NCI-H2081 treated with DMSO at 0.1 percent for 48 hours (cell line): Measurements from ENCODE around the gene ATF7IP2.
"Not testable (repeated sequence)": the region's sequence is repeated elsewhere in the genome, so short reads cannot be mapped to it uniquely, and the experiment has no call there.

Experiments
- DNase-seq: peaks from one replicate; lab custom pipeline; 2025; lab: John Stamatoyannopoulos, UW

Gene ATF7IP2

GRCh38 chr16:10373556-10373955, 12.3 kb upstream of the ATF7IP2 start:
- no peak for DNase-seq

GRCh38 chr16:10376229-10376628, 9.6 kb upstream of the ATF7IP2 start:
- no peak for DNase-seq

- no peak for DNase-seq
Observed at GRCh38 chr16:10383626-10384025, 2.2 kb upstream of the ATF7IP2 start.

GRCh38 chr16:10386517-10387100, 748 bp downstream of the ATF7IP2 start:
- no peak for DNase-seq

GRCh38 chr16:10387188-10387617, 1.3 kb downstream of the ATF7IP2 start:
- DNase-seq: no peak

DNA sequence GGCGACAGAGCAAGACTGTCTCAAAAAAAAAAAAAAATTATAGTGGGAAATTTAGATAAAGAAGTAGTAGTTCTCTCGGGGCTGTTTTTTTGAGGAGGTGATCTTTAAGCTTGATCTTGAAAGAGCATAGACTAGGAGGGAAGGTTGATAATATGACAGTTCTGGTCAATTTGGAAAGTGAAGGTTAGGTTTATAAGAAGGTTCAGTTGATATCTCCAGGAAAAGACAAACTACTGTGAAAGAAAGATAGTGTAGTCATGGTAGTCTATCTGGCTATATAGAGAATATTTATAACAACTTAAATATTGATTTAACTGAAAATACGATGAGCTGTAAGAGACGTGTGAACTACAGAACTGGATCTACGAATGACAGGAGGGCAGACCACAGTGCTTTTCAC, 3.1 kb downstream of the ATF7IP2 start:
- no peak for DNase-seq

GRCh38 chr16:10390330-10390729, 4.5 kb downstream of the ATF7IP2 start:
- no peak for DNase-seq

- no peak for DNase-seq
Observed at GRCh38 chr16:10390867-10391266, 5.0 kb downstream of the ATF7IP2 start.

GRCh38 chr16:10391339-10391738, 5.5 kb downstream of the ATF7IP2 start:
- no peak for DNase-seq

- no peak for DNase-seq
Observed at GRCh38 chr16:10402975-10403374, 17.1 kb downstream of the ATF7IP2 start.

- DNase-seq: no peak
Observed at GRCh38 chr16:10405386-10405939, 19.6 kb downstream of the ATF7IP2 start.

DNA sequence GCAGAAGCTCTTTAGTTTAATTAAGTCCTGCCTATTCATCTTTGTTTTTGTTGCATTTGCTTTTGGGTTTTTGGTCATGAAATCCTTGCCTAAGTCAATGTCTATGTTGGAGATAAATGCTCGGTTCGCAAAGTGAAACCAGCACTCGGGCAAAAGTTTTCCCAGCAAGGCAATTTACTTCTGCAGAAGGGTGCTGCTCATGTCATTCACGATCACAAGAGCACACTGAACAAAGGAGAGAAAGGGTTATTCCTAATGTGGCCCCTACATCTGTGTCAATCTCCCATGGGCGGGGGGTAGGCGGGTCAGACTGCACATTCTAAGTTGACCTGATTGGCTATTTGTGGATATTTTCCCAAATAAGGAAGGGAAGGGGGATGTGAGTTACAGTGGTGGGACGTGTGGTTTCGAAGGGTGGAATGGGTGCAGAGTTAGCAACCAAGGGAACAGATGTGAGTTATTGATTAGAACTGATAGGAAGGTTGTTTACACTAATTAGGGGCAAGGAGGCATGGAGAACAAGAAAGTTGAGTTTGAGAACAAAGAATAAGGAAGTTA, 23.0 kb downstream of the ATF7IP2 start:
- no peak for DNase-seq

DNA sequence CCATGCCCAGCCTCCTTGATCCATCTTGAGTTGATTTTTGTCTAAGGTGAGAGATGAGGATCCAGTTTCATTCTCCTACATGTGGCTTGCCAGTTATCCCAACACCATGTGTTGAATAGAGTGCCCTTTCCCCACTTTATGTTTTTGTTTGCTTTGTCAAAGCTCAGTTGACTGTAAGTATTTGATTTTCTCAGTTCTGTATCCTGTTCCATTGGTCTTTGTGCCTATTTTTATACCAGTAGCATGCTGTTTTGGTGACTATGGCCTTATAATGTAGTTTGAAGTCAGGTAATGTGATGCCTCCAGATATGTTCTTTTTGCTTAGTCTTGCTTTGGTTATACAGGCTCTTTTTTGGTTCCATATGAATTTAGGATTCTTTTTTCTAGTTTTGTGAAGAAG, 23.9 kb downstream of the ATF7IP2 start:
- DNase-seq: not testable (repeated sequence)

DNA sequence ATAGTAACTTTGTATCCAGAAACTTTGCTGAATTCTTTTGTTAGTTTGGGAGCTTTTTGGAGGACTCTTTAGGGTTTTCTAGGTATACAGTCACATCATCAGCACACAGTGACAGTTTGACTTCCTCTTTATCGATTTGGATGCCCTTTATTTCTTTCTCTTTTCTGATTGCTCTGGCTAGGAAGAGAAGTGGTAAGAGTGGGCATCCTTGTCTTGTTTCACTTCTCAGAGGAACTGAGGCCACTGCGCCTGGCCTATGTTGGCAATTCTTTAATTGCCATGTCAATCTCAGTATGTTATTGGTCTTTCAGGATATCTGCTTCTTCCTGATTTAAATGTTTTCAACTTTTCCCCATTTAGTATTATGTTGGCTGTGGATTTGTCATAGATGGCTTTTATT, 24.6 kb downstream of the ATF7IP2 start:
- no peak for DNase-seq

GRCh38 chr16:10412935-10413601, 27.2 kb downstream of the ATF7IP2 start:
- DNase-seq: no peak

DNA sequence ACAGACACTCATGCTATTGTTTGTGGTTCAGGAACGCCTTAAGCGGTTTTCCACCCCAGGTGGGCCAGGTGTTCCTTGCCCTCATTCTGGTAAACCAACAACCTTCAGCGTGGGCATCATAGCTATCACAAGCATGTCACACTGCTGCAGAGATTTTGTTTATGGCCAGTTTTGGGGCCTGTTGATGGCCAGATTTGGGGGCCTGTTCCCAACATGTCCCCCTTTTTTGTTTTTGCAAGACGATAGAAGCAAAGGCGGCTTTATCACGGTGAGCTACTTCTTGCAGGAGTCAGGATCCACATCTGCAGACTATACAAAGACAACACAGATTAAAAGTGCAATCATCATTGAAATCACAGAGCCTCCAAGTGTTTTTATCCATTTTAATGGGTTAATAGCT, 32.3 kb downstream of the ATF7IP2 start:
- DNase-seq: not testable (repeated sequence)

DNA sequence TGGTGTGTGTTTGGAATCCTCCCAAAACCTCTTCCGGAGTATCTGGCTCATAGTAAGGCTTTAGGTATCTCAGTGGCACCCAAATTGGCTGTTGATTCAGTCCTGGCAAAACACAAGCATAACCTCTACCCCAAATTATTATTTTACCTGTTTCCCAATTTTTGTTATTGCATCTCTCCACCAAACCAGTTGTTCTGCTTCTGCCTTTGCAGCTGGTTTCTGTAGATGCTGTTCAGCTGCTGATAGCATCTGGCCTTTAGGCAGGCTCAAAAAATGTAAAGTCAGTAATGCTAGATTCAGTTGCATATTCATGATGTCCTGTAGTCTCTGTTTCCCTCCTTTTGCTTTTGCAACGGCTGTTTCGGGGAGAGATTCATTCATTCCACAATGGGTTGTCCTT, 33.8 kb downstream of the ATF7IP2 start:
- no peak for DNase-seq

GRCh38 chr16:10421596-10421995, 35.7 kb downstream of the ATF7IP2 start:
- DNase-seq: no peak

DNA sequence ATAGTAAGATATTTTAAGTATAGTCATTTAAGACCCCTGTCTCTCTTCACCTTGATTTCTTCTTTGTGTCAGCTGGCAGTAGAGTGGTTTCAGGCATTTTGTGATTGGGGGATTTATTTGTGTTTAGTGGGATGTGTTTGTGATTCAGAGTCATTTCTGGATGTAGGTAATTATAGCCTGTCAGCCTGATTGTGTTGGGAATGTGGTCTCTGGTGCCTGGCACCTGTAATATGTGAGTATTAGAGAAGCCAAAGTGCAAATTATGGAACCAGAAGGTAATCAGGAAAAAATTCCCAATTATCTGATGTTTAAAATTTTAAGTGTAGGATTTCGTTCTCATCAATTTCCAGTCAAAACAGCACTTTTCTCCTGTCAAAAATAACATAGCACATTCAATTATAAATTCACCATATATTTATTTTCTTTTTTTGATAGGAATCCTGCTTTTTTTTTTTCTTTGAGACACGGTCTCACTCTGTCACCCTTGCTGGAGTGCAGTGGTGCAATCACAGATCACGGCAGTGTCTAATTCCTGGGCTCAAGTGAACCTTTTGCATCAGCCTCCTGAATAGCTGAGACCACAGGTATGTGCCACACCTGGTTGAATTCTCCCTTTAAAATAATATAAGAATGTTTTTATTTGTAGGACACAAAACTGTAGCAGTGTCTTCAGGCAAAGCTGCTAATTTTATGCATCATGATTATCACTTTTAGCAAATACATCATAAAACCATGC, 42.7 kb downstream of the ATF7IP2 start:
- no peak for DNase-seq

DNA sequence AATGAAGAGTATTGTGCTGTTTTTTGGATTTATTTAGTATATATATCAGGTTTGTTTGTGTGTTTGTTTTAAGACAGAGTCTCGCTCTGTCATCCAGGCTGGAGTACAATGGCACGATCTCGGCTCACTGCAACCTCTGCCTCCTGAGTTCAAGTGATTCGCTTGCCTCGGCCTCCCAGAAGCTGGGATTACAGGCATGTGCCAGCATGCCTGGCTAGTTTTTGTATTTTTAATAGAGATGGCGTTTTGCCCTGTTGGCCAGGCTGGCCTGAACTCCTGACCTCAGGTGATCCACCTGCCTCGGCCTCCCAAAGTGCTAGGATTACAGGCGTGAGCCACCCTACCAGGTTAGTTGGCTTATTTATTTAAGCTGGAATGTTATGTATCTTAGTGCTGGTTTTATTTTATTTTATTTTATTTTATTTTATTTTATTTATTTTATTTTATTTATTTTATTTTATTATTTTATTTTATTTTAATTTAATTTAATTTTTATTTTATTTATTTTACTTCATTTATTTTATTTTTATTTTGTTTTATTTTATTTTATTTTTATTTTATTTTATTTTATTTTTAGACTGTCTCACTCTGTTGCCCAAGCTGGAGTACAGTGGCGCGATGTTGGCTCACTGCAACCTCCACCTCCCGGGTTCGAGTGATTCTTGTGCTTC, 43.6 kb downstream of the ATF7IP2 start:
- DNase-seq: not testable (repeated sequence)

- DNase-seq: no peak
Observed at GRCh38 chr16:10441726-10442125, 55.9 kb downstream of the ATF7IP2 start.

- no peak for DNase-seq
Observed at GRCh38 chr16:10447289-10447688, 61.4 kb downstream of the ATF7IP2 start.
